Parathyroid adenoma (tissue), 2 donors: ENCODE measurements around the gene ADARB2.

Source experiments
- H2AFZ ChIP-seq: fragments of 300-600 bp; sonication (generic); one replicate; pipeline ENCODE4 v1.7.0; 2017; ENCODE audit warnings: antibody characterized with exemption, mild to moderate bottlenecking
- H3K27ac ChIP-seq: fragments of 300-600 bp; sonication (generic); one replicate; pipeline ENCODE4 v1.7.0; 2017
- H3K27me3 ChIP-seq: fragments of 300-600 bp; sonication (generic); one replicate; pipeline ENCODE4 v1.7.0; 2017; ENCODE audit warnings: low read length; ENCODE audit not compliant: control insufficient read depth, insufficient read depth
- H3K36me3 ChIP-seq: fragments of 300-600 bp; sonication (generic); one replicate; pipeline ENCODE4 v1.7.0; 2017; ENCODE audit warnings: low read length; ENCODE audit not compliant: control insufficient read depth, insufficient read depth
- H3K4me1 ChIP-seq: fragments of 300-600 bp; sonication (generic); one replicate; pipeline ENCODE4 v1.7.0; 2017; ENCODE audit warnings: control low read depth
- H3K4me2 ChIP-seq: fragments of 300-600 bp; sonication (generic); one replicate; pipeline ENCODE4 v1.7.0; 2017; ENCODE audit warnings: low read length
- H3K4me3 ChIP-seq: fragments of 300-600 bp; sonication (generic); one replicate; pipeline ENCODE4 v1.7.0; 2017; ENCODE audit warnings: low read depth, low read length
- H3K79me2 ChIP-seq: fragments of 300-600 bp; sonication (generic); one replicate; pipeline ENCODE4 v1.7.0; 2017; ENCODE audit warnings: control low read depth
- H3K9ac ChIP-seq: fragments of 300-600 bp; sonication (generic); one replicate; pipeline ENCODE4 v1.7.0; 2017; ENCODE audit warnings: mild to moderate bottlenecking
- H3K9me3 ChIP-seq: fragments of 300-600 bp; sonication (generic); one replicate; pipeline ENCODE4 v1.7.0; 2017; ENCODE audit warnings: low read length; ENCODE audit not compliant: control insufficient read depth
- CTCF ChIP-seq: fragments of 300-600 bp; sonication (generic); IDR thresholded peaks from one replicate; pipeline ENCODE4 v1.7.0; 2017; ENCODE audit warnings: antibody characterized with exemption, mild to moderate bottlenecking
- donor health status: primary hyperparathyroidism.

ADARB2 gene

GRCh38 chr10:1301143-1301542 lies 436.2 kb downstream of the ADARB2 start:
- peaks cover 3% of the 10 kb centered on the region for H3K4me1 ChIP-seq
- TF ChIP-seq CTCF: no peak
- no peak overlapping the region for H3K9ac ChIP-seq
- H3K4me2 ChIP-seq: no peak overlapping the region
- H2AFZ ChIP-seq: no peak overlapping the region
- H3K79me2 ChIP-seq: no peaks in the 10 kb centered on the region
- no peaks in the 10 kb centered on the region for H3K9me3 ChIP-seq
- H3K36me3 ChIP-seq: no peaks in the 10 kb centered on the region
- H3K27ac ChIP-seq: no peak overlapping the region
- H3K4me3 ChIP-seq: no peak overlapping the region
- H3K27me3 ChIP-seq: no peaks in the 10 kb centered on the region

- no peak for TF ChIP-seq CTCF
- Histone ChIP-seq H3K4me3 (no peak overlapping the region), H3K9ac (no peak overlapping the region), H3K9me3 (no peaks in the 10 kb centered on the region), H3K27me3 (no peaks in the 10 kb centered on the region), H3K4me2 (no peak overlapping the region), H3K4me1 (peaks cover 3% of the 10 kb centered on the region), H3K27ac (no peak overlapping the region), H3K79me2 (no peaks in the 10 kb centered on the region), H3K36me3 (no peaks in the 10 kb centered on the region), H2AFZ (no peak overlapping the region)
Observed at GRCh38 chr10:1300218-1300617, 437.1 kb downstream of the ADARB2 start.

GRCh38 chr10:1299041-1299726 lies 438.1 kb downstream of the ADARB2 start:
- Histone ChIP-seq H3K27ac (no peak overlapping the region), H3K4me2 (no peak overlapping the region), H3K9me3 (no peaks in the 10 kb centered on the region), H3K36me3 (no peaks in the 10 kb centered on the region), H3K79me2 (no peaks in the 10 kb centered on the region), H3K9ac (no peak overlapping the region), H3K4me1 (peaks cover 6% of the 10 kb centered on the region), H3K27me3 (no peaks in the 10 kb centered on the region), H3K4me3 (no peak overlapping the region), H2AFZ (no peak overlapping the region)
- no peak for TF ChIP-seq CTCF

- Histone ChIP-seq H3K4me3 (no peak overlapping the region), H3K9ac (no peak overlapping the region), H3K36me3 (no peaks in the 10 kb centered on the region), H3K27ac (no peak overlapping the region), H2AFZ (no peak overlapping the region), H3K9me3 (no peaks in the 10 kb centered on the region), H3K4me2 (no peak overlapping the region), H3K4me1 (peaks cover 11% of the 10 kb centered on the region), H3K27me3 (no peaks in the 10 kb centered on the region), H3K79me2 (no peaks in the 10 kb centered on the region)
- peak; percentile 6 for TF ChIP-seq CTCF
Observed at GRCh38 chr10:1297566-1298301, 439.6 kb downstream of the ADARB2 start.
